IMR-90 (cell line): Measurements from ENCODE around the gene CCNC. TPM values are rescaled to one million over a fixed set of nuclear protein-coding genes. Genes with fewer than 3 reads are reported as not detected.

ENCODE experiments used
- ATAC-seq: fragments of 200-7000 bp; cut with Tn5 transposase; 2 replicates; pipeline ENCODE4 v1.9.1; 2020; ENCODE audit warnings: low read depth, mild to moderate bottlenecking, moderate library complexity
- BruUV-seq: library from RNA; stranded (reverse); fragments of 400-500 nt; replicated peaks from 2 replicates; lab custom pipeline; 2021; lab: Mats Ljungman, UMichigan
- CTCF ChIA-PET: fragments of 300-600 bp; formaldehyde crosslinking; extraction: SDS; loops from one replicate; lab custom pipeline; 2021; ENCODE audit warnings: antibody characterized with exemption; lab: Yijun Ruan, JAX
- POLR2A ChIA-PET: fragments of 300-600 bp; sonication (Branson Sonifier 250); formaldehyde crosslinking; loops from one replicate; lab custom pipeline; 2022; ENCODE audit warnings: antibody characterized with exemption; ENCODE audit not compliant: unreplicated experiment; lab: Charles Lee
- DNase-seq: peaks from one replicate; pipeline ENCODE4 v3.0.0; 2013
- H2AFZ ChIP-seq: replicated peaks from 2 replicates; pipeline ENCODE3; 2013; ENCODE audit warnings: low read length, mild to moderate bottlenecking; ENCODE audit not compliant: poor library complexity
- H2AK5ac ChIP-seq: 2 replicates; pipeline ENCODE4 v1.6.1; 2013; ENCODE audit warnings: low read depth, low read length, inconsistent platforms
- H2AK9ac ChIP-seq: replicated peaks from 2 replicates; pipeline ENCODE3; 2013; ENCODE audit warnings: mild to moderate bottlenecking, low read depth, low read length, moderate library complexity; ENCODE audit not compliant: poor library complexity
- H2BK120ac ChIP-seq: 2 replicates; pipeline ENCODE4 v1.6.1; 2013; ENCODE audit warnings: low read depth, low read length, inconsistent platforms
- H2BK15ac ChIP-seq: 3 replicates; pipeline ENCODE4 v1.6.1; 2013; ENCODE audit warnings: low read depth, low read length, inconsistent platforms
- H2BK20ac ChIP-seq: 2 replicates; pipeline ENCODE4 v1.6.1; 2013; ENCODE audit warnings: low read depth, mild to moderate bottlenecking, inconsistent platforms, low read length, moderate library complexity
- H2BK5ac ChIP-seq: 2 replicates; pipeline ENCODE4 v1.6.1; 2013; ENCODE audit warnings: mild to moderate bottlenecking, low read depth, low read length, inconsistent platforms; ENCODE audit not compliant: poor library complexity, severe bottlenecking
- H3K14ac ChIP-seq: replicated peaks from 2 replicates; pipeline ENCODE4 v1.6.1; 2013; ENCODE audit warnings: low read depth, low read length, inconsistent platforms
- H3K18ac ChIP-seq: 2 replicates; pipeline ENCODE4 v1.6.1; 2013; ENCODE audit warnings: low read depth, low read length, control low read depth
- H3K23ac ChIP-seq: 2 replicates; pipeline ENCODE4 v1.6.1; 2013; ENCODE audit warnings: low read depth, low read length, inconsistent platforms
- H3K27ac ChIP-seq: 2 replicates; pipeline ENCODE4 v1.5.1; 2013; ENCODE audit warnings: mild to moderate bottlenecking, control low read depth, low read length; ENCODE audit not compliant: insufficient read depth
- H3K27me3 ChIP-seq: 2 replicates; pipeline ENCODE4 v1.6.1; 2013; ENCODE audit warnings: low read length; ENCODE audit not compliant: control insufficient read depth, insufficient read depth
- H3K36me3 ChIP-seq: 2 replicates; pipeline ENCODE4 v1.6.1; 2013; ENCODE audit warnings: low read length, mixed read lengths; ENCODE audit not compliant: control insufficient read depth, insufficient read depth
- H3K4ac ChIP-seq: 2 replicates; pipeline ENCODE4 v1.6.1; 2013; ENCODE audit warnings: low read depth, low read length, inconsistent platforms
- H3K4me1 ChIP-seq: 2 replicates; pipeline ENCODE4 v1.6.1; 2013; ENCODE audit warnings: low read length, mixed read lengths; ENCODE audit not compliant: control insufficient read depth, insufficient read depth
- H3K4me2 ChIP-seq: 2 replicates; pipeline ENCODE4 v1.6.1; 2013; ENCODE audit warnings: low read depth, mild to moderate bottlenecking, control low read depth, low read length, moderate library complexity
- H3K4me3 ChIP-seq: 2 replicates; pipeline ENCODE4 v1.5.1; 2013; ENCODE audit warnings: low read depth, mild to moderate bottlenecking, control low read depth, low read length, moderate library complexity; ENCODE audit not compliant: insufficient read depth
- H3K56ac ChIP-seq: 2 replicates; pipeline ENCODE4 v1.6.1; 2013; ENCODE audit warnings: low read length, inconsistent platforms; ENCODE audit not compliant: insufficient read depth; ENCODE audit errors: extremely low read depth
- H3K79me1 ChIP-seq, 2 experiments: 2 replicates each; pipeline ENCODE4 v1.6.1; 2013; ENCODE audit warnings: low read length in 2 of 2, inconsistent platforms in 1 of 2, low read depth in 1 of 2
- H3K9ac ChIP-seq: 2 replicates; pipeline ENCODE4 v1.6.1; 2013; ENCODE audit warnings: low read depth, low read length, control low read depth
- H3K9me1 ChIP-seq: 2 replicates; pipeline ENCODE4 v1.6.1; 2013; ENCODE audit warnings: low read length, inconsistent platforms; ENCODE audit not compliant: insufficient read depth
- H3K9me3 ChIP-seq: 2 replicates; pipeline ENCODE4 v1.6.1; 2013; ENCODE audit warnings: low read length; ENCODE audit not compliant: control insufficient read depth, insufficient read depth
- H4K20me1 ChIP-seq: 2 replicates; pipeline ENCODE4 v1.6.1; 2013; ENCODE audit warnings: low read length, inconsistent platforms; ENCODE audit not compliant: insufficient read depth
- H4K5ac ChIP-seq: 2 replicates; pipeline ENCODE4 v1.6.1; 2013; ENCODE audit warnings: mild to moderate bottlenecking, low read depth, low read length, control low read depth
- H4K8ac ChIP-seq, 2 experiments: 2 replicates each; pipeline ENCODE4 v1.6.1; 2013; ENCODE audit warnings: low read depth in 2 of 2, low read length in 2 of 2, control low read depth in 1 of 2, inconsistent platforms in 1 of 2
- H4K91ac ChIP-seq: 2 replicates; pipeline ENCODE4 v1.6.1; 2013; ENCODE audit warnings: low read depth, low read length, inconsistent platforms; ENCODE audit not compliant: insufficient read depth
- MAFK ChIP-seq: IDR thresholded peaks from 2 replicates; pipeline ENCODE4 v1.6.1; 2012; ENCODE audit warnings: low read depth, low read length, improper control_type of control experiment
- RCOR1 ChIP-seq: IDR thresholded peaks from 2 replicates; pipeline ENCODE4 v1.6.1; 2012; ENCODE audit warnings: mild to moderate bottlenecking, low read length, improper control_type of control experiment; ENCODE audit not compliant: insufficient replicate concordance
- RFX5 ChIP-seq: IDR thresholded peaks from 2 replicates; pipeline ENCODE4 v1.8.0; 2012; ENCODE audit warnings: low read depth, mild to moderate bottlenecking, low read length, moderate library complexity
- WGBS, 2 experiments: methylation state at CpG; one replicate each; pipeline versions ENCODE4 v1.1.5 to v1.1.7; 2013; ENCODE audit warnings: missing lambda C conversion rate in 2 of 2; ENCODE audit not compliant: insufficient read length in 1 of 2; ENCODE audit errors: extremely low coverage in 2 of 2; 5-methylcytosine and 5-hydroxymethylcytosine counted together
- dilution Hi-C: fragments of 300-500 bp; cut with HindIII; formaldehyde crosslinking; loops from one replicate; pipeline ENCODE4 v1.14.3; 2018; ENCODE audit warnings: low sequenced_read_pairs; ENCODE audit not compliant: unreplicated experiment
- in situ Hi-C: fragments of 300-500 bp; cut with MboI; formaldehyde crosslinking; loops from 3 replicates; pipeline ENCODE4 v1.14.3; 2019; ENCODE audit warnings: low sequenced_read_pairs, inconsistent platforms, mixed read lengths
- intact Hi-C: fragments of 100-400 bp; cut with micrococcal nuclease; formaldehyde crosslinking; loops from 2 replicates; pipeline ENCODE4 v1.10.0; 2022
- polyA plus RNA-seq, 3 experiments: library from polyadenylated mRNA; depleted of rRNA; stranded (reverse); fragments of >200 nt; gene quantifications; 2 replicates each; pipeline ENCODE4 v1.2.3, GENCODE V29; 2012; ENCODE audit warnings: low replicate concordance in 1 of 3
- total RNA-seq: library from RNA; depleted of rRNA; stranded (reverse); fragments of >200 nt; gene quantifications from 2 replicates; pipeline ENCODE4 v1.2.3, GENCODE V29; 2012
- TF ChIP-seq, protein P1 (sequence below): fragments of 150-350 bp; IDR thresholded peaks from 2 replicates; pipeline ENCODE4 v1.6.1; 2016; ENCODE audit warnings: low read depth, mild to moderate bottlenecking, low read length, moderate library complexity, borderline replicate concordance

Gene CCNC
- total and polyA plus RNA-seq, 2 of the 4 experiments (the other 2 are of a cell fraction): 30.1 to 95.7 TPM

DNA sequence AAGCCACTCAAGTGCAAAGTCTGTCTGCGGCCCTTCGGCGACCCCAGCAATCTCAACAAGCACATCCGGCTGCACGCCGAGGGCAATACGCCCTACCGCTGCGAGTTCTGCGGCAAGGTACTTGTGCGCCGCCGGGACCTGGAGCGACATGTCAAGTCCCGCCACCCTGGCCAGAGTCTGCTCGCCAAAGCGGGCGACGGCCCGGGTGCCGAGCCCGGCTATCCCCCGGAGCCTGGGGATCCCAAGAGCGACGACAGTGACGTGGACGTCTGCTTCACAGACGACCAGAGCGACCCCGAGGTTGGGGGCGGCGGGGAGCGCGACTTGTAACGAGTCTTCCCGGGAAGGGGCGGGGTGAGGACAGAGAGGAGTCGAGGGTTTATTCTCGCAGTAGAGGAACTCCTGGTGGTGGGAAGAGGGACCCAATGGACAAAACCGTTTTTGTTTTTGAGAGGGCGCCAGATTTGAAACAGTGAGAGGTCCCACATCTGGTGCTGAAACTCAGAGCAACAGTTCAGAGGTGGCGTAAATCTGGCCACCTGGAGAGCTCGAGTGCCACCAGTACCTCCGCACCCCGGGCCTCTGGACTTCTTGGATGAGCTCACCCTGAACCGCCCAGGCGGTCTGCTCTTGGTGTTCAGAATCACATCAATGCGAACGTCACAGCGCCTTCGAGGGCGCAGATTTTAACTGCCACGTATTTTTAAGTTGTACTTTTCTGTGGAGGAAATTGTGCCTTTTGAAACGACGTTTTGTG, 46.1 kb upstream of the CCNC start:
- no peak overlapping the region for H2BK15ac ChIP-seq
- H4K5ac ChIP-seq: no peak overlapping the region
- dilution Hi-C loops (no loop called here), in situ Hi-C loops (no loop called here), intact Hi-C loops (no loop called here)
- no peak overlapping the region for H3K18ac ChIP-seq
- H3K9me3 ChIP-seq: peaks cover 10% of the 10 kb centered on the region
- no peak for DNase-seq
- no peak for ATAC-seq
- no peak overlapping the region for H3K4me3 ChIP-seq
- BruUV-seq: no TSS peak
- ChIA-PET CTCF (no interaction called here), POLR2A (no interaction called here)
- no peaks in the 10 kb centered on the region for H3K4me1 ChIP-seq
- H3K9ac ChIP-seq: no peak overlapping the region
- no peaks in the 10 kb centered on the region for H3K79me1 ChIP-seq
- H2BK20ac ChIP-seq: no peak overlapping the region
- H3K27me3 ChIP-seq: peaks cover 76% of the 10 kb centered on the region
- H3K56ac ChIP-seq: no peak overlapping the region
- H3K14ac ChIP-seq: no peak overlapping the region
- H3K9me1 ChIP-seq: no peaks in the 10 kb centered on the region
- no peaks in the 10 kb centered on the region for H4K20me1 ChIP-seq
- no peak overlapping the region for H2AK5ac ChIP-seq
- H3K4me2 ChIP-seq: no peak overlapping the region; the same call in 1 of the 2 replicates
- no peak overlapping the region for H4K91ac ChIP-seq
- H2BK5ac ChIP-seq: no peak overlapping the region
- H2BK120ac ChIP-seq: no peak overlapping the region
- WGBS, 2 experiments: 8% methylated on average over 30 of the region's 55 CpGs; no CpG with 5 or more reads in 1 of the 2 experiments
- peak overlapping the region; percentile 54 for H2AFZ ChIP-seq
- TF ChIP-seq, protein P1, sequence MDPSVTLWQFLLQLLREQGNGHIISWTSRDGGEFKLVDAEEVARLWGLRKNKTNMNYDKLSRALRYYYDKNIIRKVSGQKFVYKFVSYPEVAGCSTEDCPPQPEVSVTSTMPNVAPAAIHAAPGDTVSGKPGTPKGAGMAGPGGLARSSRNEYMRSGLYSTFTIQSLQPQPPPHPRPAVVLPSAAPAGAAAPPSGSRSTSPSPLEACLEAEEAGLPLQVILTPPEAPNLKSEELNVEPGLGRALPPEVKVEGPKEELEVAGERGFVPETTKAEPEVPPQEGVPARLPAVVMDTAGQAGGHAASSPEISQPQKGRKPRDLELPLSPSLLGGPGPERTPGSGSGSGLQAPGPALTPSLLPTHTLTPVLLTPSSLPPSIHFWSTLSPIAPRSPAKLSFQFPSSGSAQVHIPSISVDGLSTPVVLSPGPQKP: no peak
- TF ChIP-seq RCOR1 (no peak), RFX5 (no peak), MAFK (no peak)
- no peak overlapping the region for H3K23ac ChIP-seq
- H2AK9ac ChIP-seq: no peak overlapping the region
- no peaks in the 10 kb centered on the region for H3K36me3 ChIP-seq
- no peak overlapping the region for H3K27ac ChIP-seq
- no peak overlapping the region for H4K8ac ChIP-seq
- H3K4ac ChIP-seq: no peak overlapping the region
